Measurements from ENCODE around the gene PON2. TPM values are rescaled to one million over a fixed set of nuclear protein-coding genes. Genes with fewer than 3 reads are reported as not detected.
A peak's percentile ranks its signal among the peaks of the same experiment; 100 is the strongest.

PON2 gene
- total and polyA plus RNA-seq, 2 of the 13 experiments (the other 11 are each of a cell fraction or from before 2014, with no cell fraction given) = 202 to 217 TPM

- TF ChIP-seq ZHX1 (CRISPR knock-in tag; IDR thresholded peaks at IDR 0.05; ENCODE audit: low read depth) (no peak), JUNB (CRISPR knock-in tag; IDR thresholded peaks at IDR 0.05; ENCODE audit: borderline replicate concordance) (no peak), KAT7 (CRISPR knock-in tag; IDR thresholded peaks at IDR 0.05; ENCODE audit: borderline replicate concordance) (peak; percentile 90), HMGXB3 (CRISPR knock-in tag; IDR thresholded peaks at IDR 0.05; ENCODE audit: borderline replicate concordance) (no peak), ZNF687 (CRISPR knock-in tag; IDR thresholded peaks at IDR 0.05) (peak; percentile 97), ZNF446 (CRISPR knock-in tag; IDR thresholded peaks at IDR 0.05) (no peak), BRCA1 (CRISPR knock-in tag; IDR thresholded peaks at IDR 0.05) (peak; percentile 44; the same call in 1 of the 2 replicates), MTA3 (CRISPR knock-in tag; IDR thresholded peaks at IDR 0.05) (no peak), DDIT3 (CRISPR knock-in tag; IDR thresholded peaks at IDR 0.05) (no peak; the same call in 1 of the 2 replicates), ZFY (CRISPR knock-in tag; IDR thresholded peaks at IDR 0.05) (peak; percentile 87), ATRX (CRISPR knock-in tag; IDR thresholded peaks at IDR 0.05; ENCODE audit: borderline replicate concordance) (no peak), ZBTB38 (CRISPR knock-in tag; IDR thresholded peaks at IDR 0.05) (no peak), RAD51 (IDR thresholded peaks at IDR 0.05; ENCODE audit: borderline replicate concordance) (no peak), JARID2 (CRISPR knock-in tag; IDR thresholded peaks at IDR 0.05; ENCODE audit: insufficient replicate concordance) (no peak)
These were observed 38.4 kb downstream of the PON2 start, which contains the start of gene PON3 (continued) for GRCh38 chr7:95396136-95397032.

All from HepG2 (cell line).